ENCODE measurements around the gene PDE4B. TPM values are rescaled to one million over a fixed set of nuclear protein-coding genes. Genes with fewer than 3 reads are reported as not detected.

PDE4B gene
- total and polyA plus RNA-seq, 2 of the 13 experiments (the other 11 are each of a cell fraction or from before 2014, with no cell fraction given): not detected

DNA sequence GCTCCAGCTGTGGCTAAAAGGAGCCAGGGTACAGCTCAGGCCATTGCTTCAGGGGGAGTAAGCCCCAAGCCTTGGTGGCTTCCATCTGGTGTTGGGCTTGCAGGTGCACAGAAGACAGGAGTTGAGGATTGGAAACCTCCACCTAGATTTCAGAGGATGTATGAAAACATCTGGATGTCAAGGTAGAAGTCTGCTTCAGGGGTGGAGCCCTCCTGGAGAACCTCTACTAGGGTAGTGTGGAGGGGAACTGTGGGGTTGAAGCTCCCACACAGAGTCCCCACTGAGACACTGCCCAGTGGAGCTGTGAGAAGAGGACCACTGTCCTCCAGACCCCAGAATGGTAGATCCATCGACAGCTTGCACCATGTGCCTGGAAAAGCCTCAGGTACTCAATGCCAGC is 183.0 kb downstream of the PDE4B start (continued):
- no peak for TF ChIP-seq TFAP4 (IDR thresholded peaks at IDR 0.05; ENCODE audit: borderline replicate concordance, low read depth)
- no peak for TF ChIP-seq ZNF317 (CRISPR knock-in tag; IDR thresholded peaks at IDR 0.05)
- no peak for TF ChIP-seq NONO (IDR thresholded peaks at IDR 0.05)
- TF ChIP-seq NONO (CRISPR knock-in tag; conservative IDR thresholded peaks at IDR 0.05): no peak
- TF ChIP-seq SMC3 (IDR thresholded peaks at IDR 0.05; ENCODE audit: low read length): no peak

DNA sequence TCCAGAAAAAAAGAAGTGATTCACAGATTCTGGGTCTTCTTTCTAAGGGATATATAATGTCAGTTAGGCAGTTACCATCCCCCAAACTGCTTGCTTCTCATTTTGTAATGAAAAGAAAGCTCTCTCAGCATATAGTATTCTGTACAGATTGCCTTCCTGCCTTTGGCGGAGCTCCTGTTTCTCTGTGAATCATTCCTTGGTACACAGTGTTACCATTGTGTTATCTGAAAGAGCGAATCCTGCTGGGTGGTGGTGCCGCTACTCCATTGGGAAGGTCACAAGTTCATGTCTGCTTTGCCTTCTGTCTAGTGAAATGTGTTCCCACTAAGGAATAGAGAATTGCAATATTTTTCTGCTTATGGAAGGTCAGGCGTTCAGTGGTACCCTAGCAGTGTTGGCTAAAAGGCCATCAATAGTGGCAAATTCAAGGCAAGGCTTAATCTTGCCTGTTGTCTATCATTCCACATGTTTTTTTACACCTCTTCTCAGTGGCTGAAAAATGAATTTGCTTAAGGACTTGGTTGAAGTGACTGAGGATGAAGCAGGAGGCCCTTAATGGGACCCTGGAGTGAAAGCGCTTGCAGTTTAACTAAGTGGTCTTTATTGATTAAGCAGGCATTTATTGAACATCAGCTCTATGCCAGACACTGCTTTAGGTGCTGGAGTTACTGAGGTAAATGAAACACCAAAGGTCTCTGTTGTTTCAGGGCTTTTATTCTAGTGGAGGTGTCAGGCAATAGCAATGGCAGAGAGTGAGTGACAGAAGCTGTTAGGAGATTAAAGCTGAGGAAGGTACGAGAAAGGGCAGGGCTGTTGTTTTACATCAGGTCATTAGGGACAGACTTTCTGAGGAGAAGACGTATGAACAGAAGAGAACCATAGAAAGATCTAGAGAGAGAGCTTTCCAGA is 186.7 kb downstream of the PDE4B start:
- BruUV-seq (replicated peaks): no TSS peak
- ChIA-PET CTCF (ENCODE audit: low intra/inter-chr PET ratio, low total read pairs) (no interaction called here), POLR2A (no interaction called here)
- Histone ChIP-seq H3K27ac (ENCODE audit: extremely low read length, insufficient read depth, low read length) (no peak overlapping the region), H3K4me2 (ENCODE audit: low read depth, low read length) (no peak overlapping the region), H3K27me3 (ENCODE audit: control insufficient read depth in 1 of 2, insufficient read depth in 2 of 2, low read length in 2 of 2) (no peaks in the 10 kb centered on the region), H3K9ac (ENCODE audit: insufficient read depth, low read depth, low read length) (no peak overlapping the region), H3K36me3 (replicated peaks in 1 of 2; ENCODE audit: control insufficient read depth in 1 of 2, insufficient read depth in 2 of 2, low read length in 2 of 2) (no peaks in the 10 kb centered on the region), H4K20me1 (ENCODE audit: insufficient read depth, low read length) (no peaks in the 10 kb centered on the region), H3K79me2 (ENCODE audit: insufficient read depth, low read length) (no peaks in the 10 kb centered on the region), H3K4me1 (ENCODE audit: insufficient read depth, low read length) (no peaks in the 10 kb centered on the region), H2AFZ (ENCODE audit: low read length) (no peak overlapping the region), H3K4me3 (replicated peaks in 1 of 3; ENCODE audit: insufficient read depth in 1 of 3, low read depth in 2 of 3, low read length in 3 of 3) (no peak overlapping the region), H3K9me3 (ENCODE audit: low read length) (peaks cover 33% of the 10 kb centered on the region)
- ATAC-seq (no peak), FAIRE-seq (no peak), DNase-seq (ENCODE audit: low spot score) (no peak)
- intact Hi-C loops (cut with micrococcal nuclease; ENCODE audit: unreplicated experiment) (no loop called here), in situ Hi-C loops (cut with HindIII; ENCODE audit: extremely low pct_ligation_motif_present, low pct_unique_long_range_greater_than_20kb) (no loop called here)
- 10% methylated on average over 7 of the region's 7 CpGs for WGBS (ENCODE audit: low lambda C conversion rate)
- TF ChIP-seq GATAD2A (CRISPR knock-in tag; IDR thresholded peaks at IDR 0.05) (no peak), PLSCR1 (CRISPR knock-in tag; IDR thresholded peaks at IDR 0.05; ENCODE audit: borderline replicate concordance) (no peak), XBP1 (CRISPR knock-in tag; IDR thresholded peaks at IDR 0.05) (no peak), PRDM10 (CRISPR knock-in tag; IDR thresholded peaks at IDR 0.05; ENCODE audit: low read depth) (no peak), RELA (CRISPR knock-in tag; IDR thresholded peaks at IDR 0.05) (no peak), STAT5B (CRISPR knock-in tag; IDR thresholded peaks at IDR 0.05) (no peak), ZNF275 (CRISPR knock-in tag; IDR thresholded peaks at IDR 0.05; ENCODE audit: borderline replicate concordance) (no peak), NFYC (CRISPR knock-in tag; IDR thresholded peaks at IDR 0.05) (no peak), BHLHE40 (IDR thresholded peaks at IDR 0.05; ENCODE audit: low read length) (no peak), HNRNPUL1 (IDR thresholded peaks at IDR 0.05; ENCODE audit: low read depth, low read length) (no peak), NR2C2 (CRISPR knock-in tag; IDR thresholded peaks at IDR 0.05; ENCODE audit: borderline replicate concordance) (no peak)

Measured in HepG2 (cell line).